GM12878 (cell line): Measurements from ENCODE around the gene PLTP. TPM values are rescaled to one million over a fixed set of nuclear protein-coding genes. Genes with fewer than 3 reads are reported as not detected.

Experiments used
- ATAC-seq: fragments of 200-7000 bp; cut with Tn5 transposase; 3 replicates; pipeline ENCODE4 v1.9.1; 2020; ENCODE audit warnings: mild to moderate bottlenecking, moderate library complexity
- BruUV-seq: library from RNA; stranded (reverse); fragments of 400-500 nt; replicated peaks from 2 replicates; lab custom pipeline; 2021; lab: Mats Ljungman, UMichigan
- CTCF ChIA-PET: fragments of 300-600 bp; sonication (Branson Sonifier 250); formaldehyde crosslinking; extraction: SDS; loops from one replicate; lab custom pipeline; 2021; ENCODE audit warnings: inconsistent platforms; lab: Yijun Ruan, JAX
- POLR2A ChIA-PET: fragments of 350-600 bp; formaldehyde crosslinking; extraction: SDS; loops from one replicate; lab custom pipeline; 2021; ENCODE audit warnings: inconsistent platforms; lab: Charles Lee
- RAD21 ChIA-PET: fragments of 300-600 bp; sonication (Branson Sonifier 250); formaldehyde crosslinking; loops from one replicate; lab custom pipeline; 2023; ENCODE audit warnings: antibody characterized with exemption; ENCODE audit not compliant: unreplicated experiment; lab: Charles Lee
- SMC1A ChIA-PET: fragments of 300-600 bp; sonication (Branson Sonifier 250); formaldehyde crosslinking; loops from one replicate; lab custom pipeline; 2023; ENCODE audit not compliant: unreplicated experiment, uncharacterized antibody; lab: Charles Lee
- DNase-seq: peaks from one replicate; pipeline ENCODE4 v3.0.0-alpha.2; 2011; ENCODE audit warnings: low read depth, low spot score
- FAIRE-seq: peaks from 3 replicates; lab custom pipeline; 2011; peaks lifted over from hg19 to GRCh38; lab: Jason Lieb, UNC
- H2AFZ ChIP-seq: 2 replicates; pipeline ENCODE4 v1.6.0; 2011; ENCODE audit warnings: low read depth, low read length, control low read depth; ENCODE audit not compliant: control insufficient read depth
- H3K27ac ChIP-seq: 2 replicates; pipeline ENCODE4 v1.5.1; 2011; ENCODE audit warnings: control low read depth; ENCODE audit not compliant: control insufficient read depth, insufficient read depth
- H3K27me3 ChIP-seq, 2 experiments: replicated peaks in 1 of 2; 2 replicates each; pipeline versions ENCODE4 v1.6.0 to v1.6.1; 2011; ENCODE audit warnings: low read length in 1 of 2; ENCODE audit not compliant: control insufficient read depth in 2 of 2, insufficient read depth in 2 of 2
- H3K36me3 ChIP-seq, 2 experiments: 2 replicates each; pipeline ENCODE4 v1.5.1; 2011; ENCODE audit warnings: low read length in 1 of 2; ENCODE audit not compliant: control insufficient read depth in 2 of 2, insufficient read depth in 2 of 2
- H3K4me1 ChIP-seq: 2 replicates; pipeline ENCODE4 v1.6.1; 2011; ENCODE audit warnings: mild to moderate bottlenecking, low read length, moderate library complexity, mixed read lengths; ENCODE audit not compliant: control insufficient read depth, insufficient read depth
- H3K4me2 ChIP-seq: 2 replicates; pipeline ENCODE4 v1.6.0; 2011; ENCODE audit warnings: control low read depth; ENCODE audit not compliant: control insufficient read depth, insufficient read depth
- H3K4me3 ChIP-seq: fragments of 200-600 bp; sonication (generic); 2 replicates; pipeline ENCODE4 v1.5.1; 2016
- H3K79me2 ChIP-seq: 2 replicates; pipeline ENCODE4 v1.6.0; 2011; ENCODE audit warnings: low read length; ENCODE audit not compliant: control insufficient read depth, insufficient read depth
- H3K9ac ChIP-seq: 2 replicates; pipeline ENCODE4 v1.8.0; 2011; ENCODE audit warnings: low read length, control low read depth, mixed read lengths; ENCODE audit not compliant: control insufficient read depth, insufficient read depth
- H3K9me3 ChIP-seq: replicated peaks from 3 replicates; pipeline ENCODE4 v1.5.1; 2011; ENCODE audit warnings: mild to moderate bottlenecking, low read length; ENCODE audit not compliant: control insufficient read depth, insufficient read depth
- H4K20me1 ChIP-seq: 2 replicates; pipeline ENCODE4 v1.6.0; 2011; ENCODE audit not compliant: control insufficient read depth, insufficient read depth
- BCLAF1 ChIP-seq: fragments of 450-650 bp; IDR thresholded peaks from 2 replicates; pipeline ENCODE4 v1.6.1; 2017; ENCODE audit warnings: antibody characterized with exemption, mild to moderate bottlenecking, moderate library complexity
- CBX5 ChIP-seq: sonication (generic); IDR thresholded peaks from 2 replicates; pipeline ENCODE4 v1.6.1; 2016; ENCODE audit warnings: low read depth, moderate library complexity, mild to moderate bottlenecking, inconsistent platforms
- CEBPB ChIP-seq, 2 experiments: fragments of 150-350 bp in 1 of 2; IDR thresholded peaks; 2 replicates each; pipeline ENCODE4 v1.6.1; 2012 to 2014; ENCODE audit warnings: low read depth in 2 of 2, low read length in 2 of 2, borderline replicate concordance in 1 of 2, inconsistent platforms in 1 of 2
- CTCF ChIP-seq, 3 experiments: IDR thresholded peaks in 2 of 3; conservative IDR thresholded peaks in 1 of 3; 2 replicates each; pipeline ENCODE4 v1.5.1; 2011; ENCODE audit warnings: low read depth in 3 of 3, low read length in 3 of 3, mild to moderate bottlenecking in 3 of 3, control low read depth in 2 of 3, moderate library complexity in 2 of 3, inconsistent platforms in 1 of 3, mixed read lengths in 1 of 3; ENCODE audit not compliant: control insufficient read depth in 2 of 3, insufficient read depth in 1 of 3; ENCODE audit errors: extremely low read depth in 1 of 3
- EZH2 ChIP-seq: IDR thresholded peaks from 2 replicates; pipeline ENCODE4 v1.6.1; 2012; ENCODE audit warnings: low read depth, mild to moderate bottlenecking, control low read depth, inconsistent platforms, low read length, borderline replicate concordance; ENCODE audit not compliant: control insufficient read depth
- FOXK2 ChIP-seq: fragments of 450-650 bp; IDR thresholded peaks from 2 replicates; pipeline ENCODE4 v1.6.1; 2017; ENCODE audit warnings: mild to moderate bottlenecking, moderate library complexity
- FOXM1 ChIP-seq: IDR thresholded peaks from 2 replicates; pipeline ENCODE4 v1.6.1; 2012; ENCODE audit warnings: low read depth, mild to moderate bottlenecking, inconsistent platforms, low read length, moderate library complexity
- MTA3 ChIP-seq: IDR thresholded peaks from 2 replicates; pipeline ENCODE4 v1.6.1; 2012; ENCODE audit warnings: low read length, inconsistent platforms, borderline replicate concordance
- NR2C1 ChIP-seq: fragments of 450-650 bp; IDR thresholded peaks from 2 replicates; pipeline ENCODE4 v1.6.1; 2017; ENCODE audit warnings: antibody characterized with exemption, mild to moderate bottlenecking, moderate library complexity
- PML ChIP-seq: IDR thresholded peaks from 2 replicates; pipeline ENCODE4 v1.6.1; 2012; ENCODE audit warnings: low read length, inconsistent platforms
- POLR2A ChIP-seq: IDR thresholded peaks from 2 replicates; pipeline ENCODE4 v1.6.1; 2011; ENCODE audit warnings: low read depth, mild to moderate bottlenecking, low read length
- RCOR1 ChIP-seq: conservative IDR thresholded peaks from 2 replicates; pipeline ENCODE4 v1.6.1; 2012; ENCODE audit warnings: low read depth, low read length, improper control_type of control experiment
- SREBF2 ChIP-seq: IDR thresholded peaks from 2 replicates; pipeline ENCODE4 v1.6.1; 2012; ENCODE audit warnings: mild to moderate bottlenecking, low read length
- TCF7 ChIP-seq: IDR thresholded peaks from 2 replicates; pipeline ENCODE4 v1.6.1; 2014; ENCODE audit warnings: antibody characterized with exemption, borderline replicate concordance
- YBX1 ChIP-seq: fragments of 450-650 bp; IDR thresholded peaks from 2 replicates; pipeline ENCODE4 v1.6.1; 2016; ENCODE audit warnings: antibody characterized with exemption
- ZNF24 ChIP-seq: fragments of 450-650 bp; IDR thresholded peaks from 2 replicates; pipeline ENCODE4 v1.6.1; 2017; ENCODE audit warnings: antibody characterized with exemption, mild to moderate bottlenecking
- ZNF274 ChIP-seq: IDR thresholded peaks from one replicate; pipeline ENCODE4 v1.8.0; 2011; ENCODE audit not compliant: insufficient read length, insufficient read depth
- whole genome bisulfite sequencing: methylation state at CpG from one replicate; pipeline ENCODE4 v1.1.6; 2016; ENCODE audit warnings: low lambda C conversion rate; ENCODE audit not compliant: insufficient replicate concordance, insufficient coverage; ENCODE audit errors: missing lambda C conversion rate; 5-methylcytosine and 5-hydroxymethylcytosine counted together
- in situ Hi-C: fragments of 300-500 bp; cut with MboI; formaldehyde crosslinking; loops from 9 replicates; pipeline ENCODE4 v1.14.3; 2018; ENCODE audit warnings: mixed read lengths
- intact Hi-C: fragments of 100-400 bp; cut with micrococcal nuclease; formaldehyde crosslinking; loops from one replicate; pipeline ENCODE4 v1.14.2; 2022; ENCODE audit not compliant: unreplicated experiment
- polyA plus RNA-seq, 11 experiments: library from polyadenylated mRNA; depleted of rRNA in 4 of 11; unstranded in 6 of 11; stranded (reverse) in 5 of 11; fragments of >200 nt; fragmentation: Nextera tagmentation in 4 of 11; fragmentation: Illumina TruSeq in 1 of 11; extraction: Ambion mirVana in 4 of 11; extraction: Trizol in 1 of 11; gene quantifications; 1 replicate in 1 of 11; 2 replicates in 10 of 11; pipeline versions ENCODE4 v1.2.1 to v1.2.3, GENCODE V29; 2011 to 2016; ENCODE audit warnings: inconsistent platforms in 2 of 11, missing spikeins in 2 of 11, low read depth in 1 of 11
- total RNA-seq, 4 experiments: library from RNA; depleted of rRNA in 3 of 4; stranded (reverse); fragments of >200 nt in 3 of 4; fragmentation: Illumina TruSeq in 1 of 4; extraction: Trizol in 1 of 4; gene quantifications; 2 replicates each; pipeline versions ENCODE4 v1.2.1 to v1.2.3, GENCODE V29; 2013 to 2021

The PLTP gene
- total and polyA plus RNA-seq, 10 of the 15 experiments (the other 5 are each of a cell fraction or from before 2014, with no cell fraction given): 1.6 to 17.0 (median 7.6) TPM

- TF ChIP-seq CTCF (IDR thresholded peaks at IDR 0.05 in 2 of 3, conservative IDR thresholded peaks at IDR 0.05 in 1 of 3; ENCODE audit: control insufficient read depth in 2 of 3, extremely low read depth in 1 of 3, insufficient read depth in 1 of 3, low read depth in 3 of 3, low read length in 3 of 3) (no peak), NR2C1 (no peak), EZH2 (no peak), YBX1 (no peak), ZNF24 (no peak), POLR2A (no peak)
These were observed 38.4 kb downstream of the PLTP start (continued) for GRCh38 chr20:45873409-45874103.

- H3K4me1 ChIP-seq: no peaks in the 10 kb centered on the region
- no peak overlapping the region for H3K27ac ChIP-seq
- H3K9ac ChIP-seq: no peak overlapping the region
- intact Hi-C loops (no loop called here), in situ Hi-C loops (no loop called here)
- ATAC-seq (no peak), FAIRE-seq (no peak), DNase-seq (no peak)
- H3K79me2 ChIP-seq: no peaks in the 10 kb centered on the region
- SMC1A ChIA-PET: interaction anchor here (0.5 to 1.5 kb wide), 4 partner anchors 8 to 346 kb away, joined by 3 to 6 read pairs (median 3); partner anchors contain the start of gene ZSWIM1
- RAD21 ChIA-PET: no interaction called here
- 92% methylated on average over 4 of the region's 4 CpGs for WGBS
- H3K36me3 ChIP-seq: peaks cover 0 to 2% of the 10 kb centered on the region in 2 experiments; a peak in 1 of 4 replicates
- H4K20me1 ChIP-seq: no peaks in the 10 kb centered on the region
- H3K27me3 ChIP-seq: no peaks in the 10 kb centered on the region
- no peak overlapping the region for H3K4me3 ChIP-seq
- no peak overlapping the region for H2AFZ ChIP-seq
- no peak overlapping the region for H3K4me2 ChIP-seq
- POLR2A ChIA-PET: interaction anchor here (1.4 to 1.7 kb wide), 4 partner anchors 8 to 16 kb away, joined by 3 to 4 read pairs (median 4); partner anchors contain the start of gene ZSWIM1
- H3K9me3 ChIP-seq: no peaks in the 10 kb centered on the region
- CTCF ChIA-PET: interaction anchor here (1.2 kb wide), 1 partner anchor 9 kb away, joined by 4 read pairs; the partner anchor contains the start of gene ZSWIM1
- BruUV-seq: no TSS peak
- no peak for TF ChIP-seq ZNF274
- no peak for TF ChIP-seq BCLAF1
- TF ChIP-seq CBX5: no peak
- TF ChIP-seq PML: no peak
- no peak for TF ChIP-seq MTA3
- TF ChIP-seq SREBF2: no peak
- TF ChIP-seq FOXK2: no peak
- TF ChIP-seq TCF7: no peak
- no peak for TF ChIP-seq CEBPB (IDR thresholded peaks at IDR 0.05; ENCODE audit: borderline replicate concordance in 1 of 2, low read depth in 2 of 2, low read length in 2 of 2)
- no peak for TF ChIP-seq YBX1
- no peak for TF ChIP-seq RCOR1
- no peak for TF ChIP-seq FOXM1
These were observed 39.3 kb downstream of the PLTP start for GRCh38 chr20:45872626-45873025.
